Measurements from ENCODE around the gene OR10A7.

DNA sequence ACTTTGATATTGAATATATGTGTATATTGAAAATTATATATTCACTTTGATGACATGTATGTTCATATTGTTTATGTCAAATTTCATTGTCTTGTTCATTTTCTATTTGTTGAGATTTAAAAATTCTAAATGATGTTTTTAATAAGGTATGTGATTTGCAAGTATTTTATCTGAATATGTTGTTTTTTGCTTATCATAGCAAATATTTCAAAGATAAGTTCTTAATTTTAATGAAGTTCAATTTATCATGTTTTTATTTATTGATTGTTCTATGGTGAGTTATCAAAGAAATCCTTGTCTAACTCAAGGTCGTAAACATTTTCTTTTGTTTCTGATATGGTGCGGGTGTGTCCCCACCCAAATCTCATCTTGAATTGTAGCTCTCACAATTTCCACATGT lies 49.4 kb upstream of the OR10A7 start:
- TF ChIP-seq, protein P1, sequence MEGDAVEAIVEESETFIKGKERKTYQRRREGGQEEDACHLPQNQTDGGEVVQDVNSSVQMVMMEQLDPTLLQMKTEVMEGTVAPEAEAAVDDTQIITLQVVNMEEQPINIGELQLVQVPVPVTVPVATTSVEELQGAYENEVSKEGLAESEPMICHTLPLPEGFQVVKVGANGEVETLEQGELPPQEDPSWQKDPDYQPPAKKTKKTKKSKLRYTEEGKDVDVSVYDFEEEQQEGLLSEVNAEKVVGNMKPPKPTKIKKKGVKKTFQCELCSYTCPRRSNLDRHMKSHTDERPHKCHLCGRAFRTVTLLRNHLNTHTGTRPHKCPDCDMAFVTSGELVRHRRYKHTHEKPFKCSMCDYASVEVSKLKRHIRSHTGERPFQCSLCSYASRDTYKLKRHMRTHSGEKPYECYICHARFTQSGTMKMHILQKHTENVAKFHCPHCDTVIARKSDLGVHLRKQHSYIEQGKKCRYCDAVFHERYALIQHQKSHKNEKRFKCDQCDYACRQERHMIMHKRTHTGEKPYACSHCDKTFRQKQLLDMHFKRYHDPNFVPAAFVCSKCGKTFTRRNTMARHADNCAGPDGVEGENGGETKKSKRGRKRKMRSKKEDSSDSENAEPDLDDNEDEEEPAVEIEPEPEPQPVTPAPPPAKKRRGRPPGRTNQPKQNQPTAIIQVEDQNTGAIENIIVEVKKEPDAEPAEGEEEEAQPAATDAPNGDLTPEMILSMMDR (IDR thresholded peaks at IDR 0.05; ENCODE audit: low read depth, low read length, poor library complexity, severe bottlenecking), result no peak
- no peak for TF ChIP-seq EZH2phosphoT487 (IDR thresholded peaks at IDR 0.05; ENCODE audit: borderline replicate concordance, low read length)

Data from DOHH2 (cell line).